Measurements from ENCODE around the gene TTYH2. TPM values are rescaled to one million over a fixed set of nuclear protein-coding genes. Genes with fewer than 3 reads are reported as not detected.

Gene TTYH2
- total and polyA plus RNA-seq, 2 of the 4 experiments (the other 2 are of a cell fraction), result 2.3 to 6.8 TPM

GRCh38 chr17:74305865-74306654 lies 92.7 kb downstream of the TTYH2 start:
- Histone ChIP-seq H3K14ac (replicated peaks; ENCODE audit: low read depth, low read length) (no peak overlapping the region), H3K4me1 (ENCODE audit: control insufficient read depth, insufficient read depth, low read length) (no peaks in the 10 kb centered on the region), H3K4me2 (ENCODE audit: low read depth, low read length) (no peak overlapping the region), H2BK20ac (ENCODE audit: low read depth, low read length) (no peak overlapping the region), H3K27ac (ENCODE audit: insufficient read depth, low read length) (no peak overlapping the region), H2BK5ac (ENCODE audit: low read depth, low read length, poor library complexity, severe bottlenecking) (no peak overlapping the region), H4K20me1 (ENCODE audit: insufficient read depth, low read length) (no peaks in the 10 kb centered on the region), H3K9ac (ENCODE audit: low read depth, low read length) (no peak overlapping the region), H3K56ac (ENCODE audit: extremely low read depth, insufficient read depth, low read length) (no peak overlapping the region), H3K23ac (ENCODE audit: low read depth, low read length) (no peak overlapping the region), H2AK9ac (replicated peaks; ENCODE audit: low read depth, low read length, poor library complexity) (no peak overlapping the region), H3K4me3 (ENCODE audit: insufficient read depth, low read depth, low read length) (no peak overlapping the region), H3K27me3 (ENCODE audit: control insufficient read depth, insufficient read depth, low read length) (no peaks in the 10 kb centered on the region), H3K9me3 (ENCODE audit: control insufficient read depth, insufficient read depth, low read length) (peaks cover 8% of the 10 kb centered on the region), H2AFZ (replicated peaks; ENCODE audit: low read length, poor library complexity) (no peak overlapping the region), H4K91ac (ENCODE audit: insufficient read depth, low read depth, low read length) (no peak overlapping the region), H4K5ac (ENCODE audit: low read depth, low read length) (no peak overlapping the region), H2BK120ac (ENCODE audit: low read depth, low read length) (no peak overlapping the region), H4K8ac (ENCODE audit: low read depth in 2 of 2, low read length in 2 of 2) (no peak overlapping the region), H3K4ac (ENCODE audit: low read depth, low read length) (no peak overlapping the region), H3K9me1 (ENCODE audit: insufficient read depth, low read length) (no peaks in the 10 kb centered on the region), H3K18ac (ENCODE audit: low read depth, low read length) (no peak overlapping the region), H2BK15ac (ENCODE audit: low read depth, low read length) (no peak overlapping the region), H2AK5ac (ENCODE audit: low read depth, low read length) (no peak overlapping the region), H3K36me3 (ENCODE audit: control insufficient read depth, insufficient read depth, low read length) (no peaks in the 10 kb centered on the region), H3K79me1 (ENCODE audit: low read depth in 1 of 2, low read length in 2 of 2) (no peaks in the 10 kb centered on the region)
- dilution Hi-C loops (cut with HindIII; ENCODE audit: low sequenced_read_pairs, unreplicated experiment) (no loop called here), in situ Hi-C loops (cut with MboI; ENCODE audit: low sequenced_read_pairs) (no loop called here), intact Hi-C loops (cut with micrococcal nuclease) (no loop called here)
- ATAC-seq (ENCODE audit: low read depth), result no peak
- WGBS, 2 experiments (ENCODE audit: extremely low coverage in 2 of 2, insufficient read length in 1 of 2), result 60% methylated on average over 1 of the region's 10 CpGs; no CpG with 5 or more reads in 1 of the 2 experiments
- DNase-seq, result no peak
- no TSS peak for BruUV-seq (replicated peaks)
- no peak for TF ChIP-seq MAFK (IDR thresholded peaks at IDR 0.05; ENCODE audit: low read depth, low read length)
- no peak for TF ChIP-seq POLR2A (IDR thresholded peaks at IDR 0.05; ENCODE audit: low read depth, low read length)
- TF ChIP-seq RCOR1 (IDR thresholded peaks at IDR 0.05; ENCODE audit: insufficient replicate concordance, low read length), result no peak
- no peak for TF ChIP-seq MAZ (IDR thresholded peaks at IDR 0.05; ENCODE audit: borderline replicate concordance, low read depth, low read length)
- TF ChIP-seq NFE2L2 (IDR thresholded peaks at IDR 0.05; ENCODE audit: low read depth, low read length), result no peak
- no peak for TF ChIP-seq BHLHE40 (IDR thresholded peaks at IDR 0.05; ENCODE audit: low read depth, low read length)
- CTCF ChIA-PET, result no interaction called here
- POLR2A ChIA-PET (ENCODE audit: unreplicated experiment), result no interaction called here
